ENCODE results near the gene RFPL3. TPM values are rescaled to one million over a fixed set of nuclear protein-coding genes. Genes with fewer than 3 reads are reported as not detected.
"Not testable (repeated sequence)": the region's sequence is repeated elsewhere in the genome, so short reads cannot be mapped to it uniquely, and the experiment has no call there.

RFPL3 gene
- total RNA-seq, 6 donors from 2014 or later: not detected

GRCh38 chr22:32336771-32337424, 20.8 kb upstream of the RFPL3 start:
- TF ChIP-seq POLR2A (IDR thresholded peaks at IDR 0.05) (no peak), POLR2AphosphoS5 (IDR thresholded peaks at IDR 0.05) (no peak), CTCF (IDR thresholded peaks at IDR 0.05) (no peak), EP300 (IDR thresholded peaks at IDR 0.05) (no peak)
- Histone ChIP-seq H3K4me3 (no peak overlapping the region), H3K4me1 (peaks cover 7 to 13% (median 12%) of the 10 kb centered on the region in 4 donors), H3K36me3 (no peaks in the 10 kb centered on the region), H3K27ac (peak overlapping the region in 1 of 4 donors; percentile 20), H3K9me3 (no peaks in the 10 kb centered on the region), H3K27me3 (no peaks in the 10 kb centered on the region)
- no peak for DNase-seq
- ATAC-seq (ENCODE audit: low FRiP score in 2 of 2): no peak
- 58 to 67% methylated on average over 9 to 10 of the region's 10 CpGs for WGBS, 2 donors

DNA sequence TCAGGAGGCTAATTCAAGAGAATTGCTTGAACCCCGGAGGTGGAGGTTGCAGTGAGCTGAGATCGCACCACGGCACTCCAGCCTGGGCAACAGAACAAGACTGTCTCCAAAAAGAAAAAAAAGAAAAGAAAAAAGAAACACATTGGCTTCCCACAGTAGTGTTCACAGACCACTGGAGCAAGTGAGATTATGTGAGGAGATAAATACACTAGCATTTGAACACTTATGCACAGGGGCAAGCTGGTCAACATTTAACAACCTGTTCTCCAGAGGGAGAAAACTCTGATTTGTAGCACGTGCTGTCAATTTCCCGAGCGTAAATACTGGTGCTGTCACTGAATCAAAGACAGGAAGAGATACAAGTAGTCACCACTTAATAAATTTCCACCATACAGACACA, 20.2 kb upstream of the RFPL3 start:
- H3K4me1 ChIP-seq: peaks cover 7 to 11% (median 9%) of the 10 kb centered on the region in 4 donors
- H3K4me3 ChIP-seq; ATAC-seq (ENCODE audit: low FRiP score in 2 of 2); DNase-seq; H3K27ac ChIP-seq; H3K36me3 ChIP-seq; H3K27me3 ChIP-seq; H3K9me3 ChIP-seq: not testable (repeated sequence)
- WGBS, 2 donors: 43 to 50% methylated on average over 6 of the region's 6 CpGs

DNA sequence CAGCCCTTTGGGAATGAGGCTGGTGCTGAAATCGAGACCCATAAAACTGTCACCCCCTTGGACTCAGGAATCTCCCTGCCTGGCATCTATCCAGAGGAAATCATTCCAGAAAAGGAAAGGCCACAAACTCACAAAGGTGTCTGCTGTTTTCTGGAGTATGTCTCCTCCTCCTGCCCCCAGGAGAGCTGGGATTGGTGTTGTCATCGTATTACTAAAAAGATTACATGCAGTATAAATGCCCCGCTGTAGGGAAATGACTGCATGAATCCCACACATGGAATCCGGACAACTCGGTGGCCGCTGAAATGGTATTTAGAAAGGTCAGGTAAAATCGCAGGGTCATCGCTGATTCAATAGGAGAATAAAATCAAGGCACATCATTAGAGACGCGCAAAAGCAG, 18.9 kb upstream of the RFPL3 start:
- WGBS, 2 donors: 89 to 90% methylated on average over 10 of the region's 10 CpGs
- H3K36me3 ChIP-seq: no peaks in the 10 kb centered on the region
- no peak for ATAC-seq (ENCODE audit: low FRiP score in 2 of 2)

GRCh38 chr22:32339190-32340012, 18.3 kb upstream of the RFPL3 start:
- H3K9me3 ChIP-seq: no peaks in the 10 kb centered on the region
- no peaks in the 10 kb centered on the region for H3K27me3 ChIP-seq
- no peak overlapping the region for H3K4me3 ChIP-seq
- H3K27ac ChIP-seq: no peak overlapping the region
- peaks cover 6 to 11% (median 9%) of the 10 kb centered on the region in 4 donors for H3K4me1 ChIP-seq
- no peaks in the 10 kb centered on the region for H3K36me3 ChIP-seq
- DNase-seq (no peak), ATAC-seq (ENCODE audit: low FRiP score in 2 of 2) (no peak)
- WGBS, 2 donors: 88 to 95% methylated on average over 22 to 23 of the region's 23 CpGs
- TF ChIP-seq POLR2AphosphoS5 (IDR thresholded peaks at IDR 0.05): no peak

More for the DNA sequence above, 18.9 kb upstream of the RFPL3 start:
- Histone ChIP-seq H3K27me3 (no peaks in the 10 kb centered on the region), H3K4me3 (no peak overlapping the region), H3K9me3 (no peaks in the 10 kb centered on the region), H3K4me1 (peaks cover 6 to 11% (median 9%) of the 10 kb centered on the region in 4 donors), H3K27ac (no peak overlapping the region)
- DNase-seq: no peak
- TF ChIP-seq POLR2AphosphoS5 (IDR thresholded peaks at IDR 0.05) (no peak), POLR2A (IDR thresholded peaks at IDR 0.05) (no peak), EP300 (IDR thresholded peaks at IDR 0.05) (no peak), CTCF (IDR thresholded peaks at IDR 0.05) (no peak)

- DNase-seq: no peak
- Histone ChIP-seq H3K4me3 (no peak overlapping the region), H3K36me3 (no peaks in the 10 kb centered on the region), H3K27me3 (no peaks in the 10 kb centered on the region), H3K27ac (no peak overlapping the region), H3K9me3 (no peaks in the 10 kb centered on the region), H3K4me1 (peaks cover 6 to 11% (median 9%) of the 10 kb centered on the region in 4 donors)
- TF ChIP-seq EP300 (IDR thresholded peaks at IDR 0.05): no peak
- no peak for TF ChIP-seq CTCF (IDR thresholded peaks at IDR 0.05)
- no peak for TF ChIP-seq POLR2A (IDR thresholded peaks at IDR 0.05)
- TF ChIP-seq POLR2AphosphoS5 (IDR thresholded peaks at IDR 0.05): no peak
- WGBS, 2 donors: 74 to 86% methylated on average over 10 to 11 of the region's 11 CpGs
- no peak for ATAC-seq (ENCODE audit: low FRiP score in 2 of 2)
Observed at GRCh38 chr22:32340411-32340810, 17.3 kb upstream of the RFPL3 start.
